ENCODE measurements around the gene DMXL2.
A peak's percentile ranks its signal among the peaks of the same experiment; 100 is the strongest.

- TF ChIP-seq CTCF (IDR thresholded peaks at IDR 0.05) (peak; percentile 27 to 72 (median 54)), POLR2A (IDR thresholded peaks at IDR 0.05) (no peak)
Observed at GRCh38 chr15:51403072-51403878, 219.3 kb downstream of the DMXL2 start.
